Measurements from ENCODE around the gene FLYWCH1.

Gene FLYWCH1

DNA sequence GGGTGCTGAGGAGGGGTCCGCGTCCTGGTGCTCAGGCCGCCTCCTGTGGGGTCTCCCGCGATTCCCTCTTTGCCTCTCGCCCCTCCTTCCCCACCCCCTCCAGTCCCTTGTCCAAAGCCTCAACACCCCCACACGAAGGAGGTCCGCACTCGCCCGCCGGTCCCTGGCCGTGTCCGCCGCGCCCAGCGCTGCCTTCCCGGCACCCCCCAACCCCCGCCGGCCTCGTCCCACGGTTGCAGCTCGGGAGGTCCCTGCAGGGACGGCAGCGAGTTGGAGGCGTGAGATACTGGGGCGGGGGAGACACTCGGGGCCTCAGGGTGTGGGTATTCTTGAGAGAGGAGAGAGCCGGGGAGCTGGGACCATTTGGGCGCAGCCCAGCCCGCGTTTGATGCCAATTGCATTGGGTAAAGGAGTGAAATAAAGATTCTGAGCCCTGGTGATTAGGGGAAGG lies 28.2 kb upstream of the FLYWCH1 start:
- no peaks in the 10 kb centered on the region for H3K9me3 ChIP-seq
- TF ChIP-seq, protein P1, sequence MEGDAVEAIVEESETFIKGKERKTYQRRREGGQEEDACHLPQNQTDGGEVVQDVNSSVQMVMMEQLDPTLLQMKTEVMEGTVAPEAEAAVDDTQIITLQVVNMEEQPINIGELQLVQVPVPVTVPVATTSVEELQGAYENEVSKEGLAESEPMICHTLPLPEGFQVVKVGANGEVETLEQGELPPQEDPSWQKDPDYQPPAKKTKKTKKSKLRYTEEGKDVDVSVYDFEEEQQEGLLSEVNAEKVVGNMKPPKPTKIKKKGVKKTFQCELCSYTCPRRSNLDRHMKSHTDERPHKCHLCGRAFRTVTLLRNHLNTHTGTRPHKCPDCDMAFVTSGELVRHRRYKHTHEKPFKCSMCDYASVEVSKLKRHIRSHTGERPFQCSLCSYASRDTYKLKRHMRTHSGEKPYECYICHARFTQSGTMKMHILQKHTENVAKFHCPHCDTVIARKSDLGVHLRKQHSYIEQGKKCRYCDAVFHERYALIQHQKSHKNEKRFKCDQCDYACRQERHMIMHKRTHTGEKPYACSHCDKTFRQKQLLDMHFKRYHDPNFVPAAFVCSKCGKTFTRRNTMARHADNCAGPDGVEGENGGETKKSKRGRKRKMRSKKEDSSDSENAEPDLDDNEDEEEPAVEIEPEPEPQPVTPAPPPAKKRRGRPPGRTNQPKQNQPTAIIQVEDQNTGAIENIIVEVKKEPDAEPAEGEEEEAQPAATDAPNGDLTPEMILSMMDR (IDR thresholded peaks at IDR 0.05; ENCODE audit: low read depth, low read length) = no peak
- no peaks in the 10 kb centered on the region for H3K4me1 ChIP-seq
- no peaks in the 10 kb centered on the region for H3K36me3 ChIP-seq
- DNase-seq = peak; percentile 43
- peak overlapping the region; percentile 87 for H3K4me3 ChIP-seq (ENCODE audit: low read depth, low read length)
- H3K27me3 ChIP-seq = no peaks in the 10 kb centered on the region

DNA sequence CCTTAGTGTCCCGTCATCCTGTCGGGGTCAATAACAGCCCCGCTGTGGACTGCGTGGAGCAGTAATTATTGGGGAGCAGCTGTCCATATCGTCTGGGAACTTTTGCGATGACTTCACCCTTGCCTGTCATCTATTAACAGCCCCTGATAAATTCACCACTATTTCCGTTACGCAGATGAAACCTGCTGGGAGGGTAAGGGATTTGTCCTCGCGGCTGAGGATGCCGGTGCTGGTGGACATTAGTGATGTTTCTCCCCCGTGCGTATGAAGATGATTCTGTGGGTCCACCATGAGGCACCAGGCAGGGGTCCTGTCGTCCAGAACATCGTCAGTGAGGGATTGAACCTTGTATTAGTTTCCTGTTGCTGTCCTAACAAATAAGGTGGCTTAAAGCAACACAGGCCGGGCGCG lies 27.7 kb upstream of the FLYWCH1 start:
- Histone ChIP-seq H3K27me3 (no peaks in the 10 kb centered on the region), H3K9me3 (no peaks in the 10 kb centered on the region), H3K4me1 (no peaks in the 10 kb centered on the region), H3K36me3 (no peaks in the 10 kb centered on the region), H3K4me3 (ENCODE audit: low read depth, low read length) (peak overlapping the region; percentile 87)
- TF ChIP-seq, protein P1 (IDR thresholded peaks at IDR 0.05; ENCODE audit: low read depth, low read length) = no peak
- DNase-seq = no peak

DNA sequence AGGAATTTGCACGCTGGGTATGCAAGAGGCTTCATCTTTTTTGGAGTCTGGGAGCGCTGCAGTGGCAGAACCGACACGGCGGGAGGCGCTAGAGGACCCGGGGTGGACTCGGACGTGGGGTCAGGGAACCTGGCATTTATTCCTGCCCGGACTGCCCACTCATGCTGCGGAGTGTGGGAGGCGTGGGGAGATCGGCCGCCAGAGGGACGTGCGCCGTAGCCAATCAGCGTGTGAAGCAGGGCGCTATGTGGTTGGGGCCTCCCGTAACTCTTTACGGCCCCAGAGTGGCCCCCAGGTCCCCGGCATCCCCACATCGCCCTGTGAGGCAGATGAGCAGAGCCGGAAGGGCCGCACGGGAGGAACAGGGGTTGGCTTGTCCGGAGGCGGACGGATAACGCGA lies 17.5 kb upstream of the FLYWCH1 start:
- Histone ChIP-seq H3K27me3 (no peaks in the 10 kb centered on the region), H3K4me3 (ENCODE audit: low read depth, low read length) (no peak overlapping the region), H3K9me3 (no peaks in the 10 kb centered on the region), H3K36me3 (peaks cover 12% of the 10 kb centered on the region), H3K4me1 (peaks cover 6% of the 10 kb centered on the region; the same call in 1 of the 2 replicates)
- DNase-seq = no peak
- TF ChIP-seq, protein P1 (IDR thresholded peaks at IDR 0.05; ENCODE audit: low read depth, low read length) = no peak

DNA sequence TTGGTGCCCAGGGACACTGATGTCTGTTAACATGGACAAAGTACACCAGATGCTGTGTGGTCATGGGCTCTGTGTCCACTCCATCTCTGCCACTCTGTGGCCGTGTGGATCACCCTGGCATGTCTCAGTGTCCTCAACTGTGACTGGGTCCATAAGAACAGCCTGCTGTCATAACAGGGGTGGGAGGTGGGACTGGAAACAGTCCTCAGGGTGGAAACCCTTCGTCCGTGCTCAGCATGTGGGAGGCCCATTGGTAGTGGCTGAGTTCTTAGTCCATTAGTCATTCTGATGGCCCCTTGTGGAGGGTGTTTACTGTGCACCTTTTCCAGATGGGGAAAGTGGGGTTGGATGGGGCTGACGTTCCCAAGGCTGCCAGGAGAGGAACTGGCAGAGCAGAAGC lies 15.9 kb upstream of the FLYWCH1 start:
- Histone ChIP-seq H3K4me3 (ENCODE audit: low read depth, low read length) (no peak overlapping the region), H3K4me1 (peaks cover 4% of the 10 kb centered on the region; the same call in 1 of the 2 replicates), H3K9me3 (no peaks in the 10 kb centered on the region), H3K27me3 (no peaks in the 10 kb centered on the region), H3K36me3 (peaks cover 12% of the 10 kb centered on the region)
- TF ChIP-seq, protein P1 (IDR thresholded peaks at IDR 0.05; ENCODE audit: low read depth, low read length) = no peak
- no peak for DNase-seq

DNA sequence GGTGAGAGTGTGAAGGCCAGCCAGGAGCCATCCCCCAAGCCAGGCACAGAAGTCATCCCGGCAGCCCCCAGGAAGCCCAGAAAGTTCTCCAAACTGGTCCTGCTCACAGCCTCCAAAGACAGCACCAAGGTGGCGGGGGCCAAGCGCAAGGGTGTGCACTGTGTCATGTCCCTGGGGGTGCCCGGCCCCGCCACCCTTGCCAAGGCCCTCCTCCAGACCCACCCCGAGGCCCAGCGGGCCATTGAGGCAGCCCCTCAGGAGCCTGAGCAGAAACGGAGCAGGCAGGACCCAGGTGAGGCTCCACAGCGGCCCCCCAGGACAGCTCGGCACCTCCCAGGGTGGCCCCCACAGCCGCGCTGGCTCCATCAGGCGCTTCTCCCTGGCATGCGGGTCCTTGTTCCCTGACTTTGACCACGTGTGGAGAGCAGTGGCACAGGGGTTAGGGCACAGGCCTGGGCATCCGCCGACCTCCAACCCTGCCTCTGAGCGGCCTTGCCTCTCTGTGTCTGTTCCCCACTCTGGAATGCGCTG lies 15.2 kb upstream of the FLYWCH1 start:
- no peak for DNase-seq
- H3K4me1 ChIP-seq = no peaks in the 10 kb centered on the region; the same call in 1 of the 2 replicates
- no peak overlapping the region for H3K4me3 ChIP-seq (ENCODE audit: low read depth, low read length)
- TF ChIP-seq, protein P1 (IDR thresholded peaks at IDR 0.05; ENCODE audit: low read depth, low read length) = no peak
- H3K36me3 ChIP-seq = peaks cover 12% of the 10 kb centered on the region
- no peaks in the 10 kb centered on the region for H3K9me3 ChIP-seq
- H3K27me3 ChIP-seq = no peaks in the 10 kb centered on the region

DNA sequence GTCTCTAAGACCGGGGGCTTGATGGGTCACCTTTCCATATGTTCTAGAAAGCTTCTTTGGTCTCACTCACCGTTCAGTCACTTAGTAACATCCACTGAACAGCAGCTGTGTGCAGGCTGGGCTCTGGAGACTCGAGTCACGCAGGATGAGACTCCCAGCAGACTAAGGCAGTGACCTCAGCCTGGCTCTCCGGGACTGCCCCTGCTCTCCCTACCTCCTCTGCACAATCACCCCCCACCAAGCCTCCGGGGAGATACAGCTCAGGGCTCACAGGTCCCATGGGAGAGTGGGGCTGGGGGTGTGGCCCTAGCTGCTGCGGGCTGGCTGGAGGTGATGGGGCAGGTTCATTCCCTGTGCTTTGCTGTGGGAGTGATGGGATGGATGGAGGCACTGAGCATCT lies 14.6 kb upstream of the FLYWCH1 start:
- H3K4me1 ChIP-seq = no peaks in the 10 kb centered on the region; the same call in 1 of the 2 replicates
- peaks cover 12% of the 10 kb centered on the region for H3K36me3 ChIP-seq
- TF ChIP-seq, protein P1 (IDR thresholded peaks at IDR 0.05; ENCODE audit: low read depth, low read length) = no peak
- H3K4me3 ChIP-seq (ENCODE audit: low read depth, low read length) = no peak overlapping the region
- DNase-seq = no peak
- no peaks in the 10 kb centered on the region for H3K9me3 ChIP-seq
- no peaks in the 10 kb centered on the region for H3K27me3 ChIP-seq

Measured in BE2C (cell line).